Tibial nerve (tissue), 3 donors: ENCODE measurements around the gene FBXO45.

Experiments
- POLR2A ChIP-seq, 2 donors: fragments of 450-650 bp; IDR thresholded peaks; one replicate each; pipeline ENCODE4 v1.6.1; 2017; ENCODE audit warnings: antibody characterized with exemption in 2 of 2, mild to moderate bottlenecking in 2 of 2, moderate library complexity in 2 of 2
- TF ChIP-seq, protein P1 (sequence below), 5 experiments: fragments of 200-600 bp in 3 of 5; fragments of 450-650 bp in 2 of 5; sonication (generic) in 3 of 5; IDR thresholded peaks; one replicate each; pipeline ENCODE4 v1.5.1; 2016 to 2019; ENCODE audit warnings: antibody characterized with exemption in 5 of 5, mild to moderate bottlenecking in 3 of 5, moderate library complexity in 2 of 5

DNA sequence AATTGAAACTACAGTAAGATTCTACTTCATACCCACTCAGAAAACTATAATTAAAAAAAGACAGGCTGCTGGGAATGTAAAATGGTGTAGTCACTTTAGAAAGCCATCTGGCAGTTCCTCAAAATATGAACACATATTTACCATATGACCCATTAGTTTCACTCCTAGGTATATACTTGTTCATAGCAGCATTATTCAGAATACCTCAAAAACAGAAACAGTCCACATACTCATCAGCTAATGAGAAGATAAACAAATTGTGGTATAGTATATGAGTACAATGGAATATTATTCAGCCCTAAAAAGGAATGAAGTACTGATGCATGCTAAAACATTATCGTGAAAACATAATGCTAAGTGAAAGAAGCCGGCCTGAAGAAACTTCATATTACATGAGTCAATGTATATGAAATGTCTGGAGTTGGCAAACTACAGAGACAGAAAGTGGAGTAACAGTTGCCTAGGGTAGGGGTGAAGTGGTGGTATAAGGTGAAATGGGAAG, 23.9 kb upstream of the FBXO45 start:
- TF ChIP-seq, protein P1, sequence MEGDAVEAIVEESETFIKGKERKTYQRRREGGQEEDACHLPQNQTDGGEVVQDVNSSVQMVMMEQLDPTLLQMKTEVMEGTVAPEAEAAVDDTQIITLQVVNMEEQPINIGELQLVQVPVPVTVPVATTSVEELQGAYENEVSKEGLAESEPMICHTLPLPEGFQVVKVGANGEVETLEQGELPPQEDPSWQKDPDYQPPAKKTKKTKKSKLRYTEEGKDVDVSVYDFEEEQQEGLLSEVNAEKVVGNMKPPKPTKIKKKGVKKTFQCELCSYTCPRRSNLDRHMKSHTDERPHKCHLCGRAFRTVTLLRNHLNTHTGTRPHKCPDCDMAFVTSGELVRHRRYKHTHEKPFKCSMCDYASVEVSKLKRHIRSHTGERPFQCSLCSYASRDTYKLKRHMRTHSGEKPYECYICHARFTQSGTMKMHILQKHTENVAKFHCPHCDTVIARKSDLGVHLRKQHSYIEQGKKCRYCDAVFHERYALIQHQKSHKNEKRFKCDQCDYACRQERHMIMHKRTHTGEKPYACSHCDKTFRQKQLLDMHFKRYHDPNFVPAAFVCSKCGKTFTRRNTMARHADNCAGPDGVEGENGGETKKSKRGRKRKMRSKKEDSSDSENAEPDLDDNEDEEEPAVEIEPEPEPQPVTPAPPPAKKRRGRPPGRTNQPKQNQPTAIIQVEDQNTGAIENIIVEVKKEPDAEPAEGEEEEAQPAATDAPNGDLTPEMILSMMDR (IDR thresholded peaks at IDR 0.05) = no peak
- no peak for TF ChIP-seq POLR2A (IDR thresholded peaks at IDR 0.05)
